GM12891 (cell line): ENCODE measurements around the gene DDX59.

Experiments used
- POLR2A ChIP-seq: IDR thresholded peaks from 2 replicates; pipeline ENCODE4 v1.6.1; 2011; ENCODE audit warnings: low read depth, low read length, control low read depth
- POLR2AphosphoS5 ChIP-seq: IDR thresholded peaks from 2 replicates; pipeline ENCODE4 v1.6.1; 2011; ENCODE audit warnings: low read depth, low read length, control low read depth
- POU2F2 ChIP-seq: IDR thresholded peaks from 2 replicates; pipeline ENCODE4 v1.6.1; 2011; ENCODE audit warnings: low read depth, mild to moderate bottlenecking, control low read depth, low read length, moderate library complexity
- SPI1 ChIP-seq: IDR thresholded peaks from 2 replicates; pipeline ENCODE4 v1.6.1; 2011; ENCODE audit warnings: low read depth, low read length, control low read depth
- TAF1 ChIP-seq: IDR thresholded peaks from 2 replicates; pipeline ENCODE4 v1.6.1; 2011; ENCODE audit warnings: low read depth, low read length, control low read depth

DNA sequence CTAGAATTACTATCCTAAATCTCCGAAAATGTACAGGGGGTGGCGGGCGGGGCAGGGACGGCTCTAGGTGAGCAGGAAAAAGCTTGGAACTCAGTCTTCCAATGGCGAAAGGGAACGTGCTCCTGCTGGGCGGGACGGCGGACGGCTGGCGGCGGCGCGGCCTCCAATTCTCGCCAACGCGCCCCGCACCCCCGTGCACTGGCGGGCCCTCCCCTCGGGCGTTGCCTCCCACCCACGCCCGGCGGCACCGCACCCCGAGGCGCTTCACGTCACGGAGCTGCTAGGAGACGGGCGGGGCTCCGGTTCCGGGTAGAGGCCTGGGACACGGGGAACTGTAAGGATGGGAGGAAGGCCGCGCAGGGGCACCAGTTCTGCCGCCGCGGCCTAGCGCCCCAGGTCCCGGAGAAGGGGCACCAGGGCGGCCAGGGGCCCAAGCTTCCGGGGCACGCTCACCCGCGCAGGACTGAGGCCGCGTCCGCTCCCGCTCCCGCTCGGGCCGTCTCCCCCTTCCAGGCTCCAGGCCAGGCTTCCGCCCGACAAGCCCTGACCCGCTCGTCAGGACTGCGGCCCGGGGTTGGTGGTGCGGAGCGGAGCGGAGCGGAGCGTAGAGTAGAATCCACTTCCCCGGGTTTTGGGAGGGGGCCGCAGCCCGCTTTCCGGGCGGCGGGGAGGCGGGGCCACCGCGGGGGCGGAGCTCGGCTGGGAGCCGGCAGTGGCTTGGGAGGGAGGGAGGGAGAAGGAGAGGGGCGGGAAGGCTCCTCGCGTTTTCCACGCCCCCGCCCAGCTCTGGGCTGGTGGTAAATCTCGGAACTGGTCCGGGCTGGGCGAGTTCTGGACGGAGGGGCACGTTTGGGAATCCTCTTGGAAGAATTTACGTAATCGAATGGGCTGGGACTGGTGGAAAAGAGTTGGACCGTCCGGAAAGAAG is at the start of gene DDX59:
- TF ChIP-seq POLR2A = peak; percentile 88
- TF ChIP-seq SPI1 = no peak
- TF ChIP-seq POU2F2 = 0 out of 2 replicates have a peak, but pooled peaks have one; percentile 10
- peak; percentile 63 for TF ChIP-seq POLR2AphosphoS5
- peak; percentile 68 for TF ChIP-seq TAF1
